Small intestine (tissue), 7 donors: ENCODE measurements around the gene LEKR1. TPM values are rescaled to one million over a fixed set of nuclear protein-coding genes. Genes with fewer than 3 reads are reported as not detected.
"Not testable (repeated sequence)": the region's sequence is repeated elsewhere in the genome, so short reads cannot be mapped to it uniquely, and the experiment has no call there.

Experiments used
- DNase-seq, 2 donors: peaks; one replicate each; pipeline versions ENCODE4 v3.0.0 to v3.0.0-alpha.2; 2013
- FAIRE-seq: peaks from 2 replicates; lab custom pipeline; 2012; peaks lifted over from hg19 to GRCh38; lab: Jason Lieb, UNC
- H3K27ac ChIP-seq, 3 donors: one replicate each; pipeline ENCODE4 v1.5.1; 2013; ENCODE audit warnings: low read length in 2 of 3, mild to moderate bottlenecking in 2 of 3, control low read depth in 1 of 3, inconsistent platforms in 1 of 3, low read depth in 1 of 3, moderate library complexity in 1 of 3
- H3K27me3 ChIP-seq, 3 donors: one replicate each; pipeline ENCODE4 v1.6.1; 2013; ENCODE audit warnings: low read length in 3 of 3, inconsistent platforms in 1 of 3; ENCODE audit not compliant: control insufficient read depth in 3 of 3, insufficient read depth in 3 of 3
- H3K36me3 ChIP-seq, 3 donors: one replicate each; pipeline ENCODE4 v1.6.1; 2013; ENCODE audit warnings: low read length in 3 of 3, inconsistent platforms in 1 of 3, low read depth in 1 of 3, mild to moderate bottlenecking in 1 of 3, moderate library complexity in 1 of 3; ENCODE audit not compliant: control insufficient read depth in 3 of 3, insufficient read depth in 2 of 3
- H3K4me1 ChIP-seq, 3 donors: one replicate each; pipeline ENCODE4 v1.6.1; 2013; ENCODE audit warnings: low read length in 2 of 3, inconsistent platforms in 1 of 3, low read depth in 1 of 3, mild to moderate bottlenecking in 1 of 3, moderate library complexity in 1 of 3; ENCODE audit not compliant: control insufficient read depth in 3 of 3, insufficient read depth in 2 of 3
- H3K4me3 ChIP-seq, 3 donors: one replicate each; pipeline ENCODE4 v1.5.1; 2013; ENCODE audit warnings: low read length in 3 of 3, control low read depth in 1 of 3, inconsistent platforms in 1 of 3, low read depth in 1 of 3, mild to moderate bottlenecking in 1 of 3, moderate library complexity in 1 of 3
- H3K9me3 ChIP-seq, 2 donors: one replicate each; pipeline ENCODE4 v1.6.1; 2013; ENCODE audit warnings: low read depth in 1 of 2, low read length in 1 of 2; ENCODE audit not compliant: control insufficient read depth in 2 of 2, insufficient read depth in 1 of 2
- WGBS, 3 donors: extraction: QIAGEN DNeasy Blood & Tissue Kit; methylation state at CpG; one replicate each; pipeline ENCODE4 v1.1.7; 2013; 5-methylcytosine and 5-hydroxymethylcytosine counted together
- polyA plus RNA-seq, 4 donors: library from polyadenylated mRNA; stranded (reverse) in 3 of 4; unstranded in 1 of 4; fragments of 200-250 nt in 3 of 4; fragments of 120-200 nt in 1 of 4; gene quantifications; one replicate each; pipeline versions ENCODE4 v1.2.1 to v1.2.3, GENCODE V29; 2013
- donor health status: healthy with polysubstance abuse.
- donor health status: control.
- donor health status: control.
- donor health status: Bipolar disorder and iron deficiency.
- donor health status: healthy.

Gene LEKR1
- polyA plus RNA-seq, 4 donors, result 0.63 to 2.5 TPM; not detected in 2

DNA sequence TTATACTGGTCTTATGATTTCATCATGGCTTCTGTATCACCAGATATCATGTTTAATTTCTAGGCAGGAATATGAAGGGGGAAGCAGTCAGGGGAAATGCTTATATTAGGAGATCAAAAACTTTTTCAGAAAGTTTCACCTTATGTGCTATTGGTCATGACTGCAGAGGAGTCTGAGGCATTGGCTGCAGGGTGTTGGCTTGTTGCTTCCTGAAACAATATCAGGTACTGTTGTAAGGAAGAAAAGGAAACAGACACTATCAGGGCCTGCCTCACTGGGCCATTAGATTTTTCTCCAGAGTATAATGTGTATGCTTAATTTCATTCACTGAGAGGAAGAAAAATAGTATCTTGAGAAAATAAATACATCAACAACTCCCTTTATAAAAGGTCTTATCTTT lies 34.7 kb downstream of the LEKR1 start:
- FAIRE-seq, result no peak

DNA sequence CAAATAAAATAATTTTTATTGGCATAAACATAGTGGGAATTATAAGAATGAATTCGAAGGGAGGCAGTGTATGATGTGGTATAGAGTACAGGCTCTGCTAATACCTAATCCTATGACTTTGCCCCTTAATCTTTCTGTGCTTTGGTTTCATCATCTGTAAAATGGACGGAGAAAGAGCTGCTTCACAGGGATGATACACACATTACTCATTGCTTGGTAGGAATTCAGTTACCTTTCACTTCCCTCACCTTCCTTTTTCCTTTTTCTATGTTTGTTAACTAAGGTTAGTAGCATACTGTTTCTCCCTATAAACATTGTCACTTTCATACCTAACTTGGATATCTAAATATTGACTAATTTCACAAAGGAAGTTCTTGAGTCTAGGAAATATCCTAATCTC lies 36.2 kb downstream of the LEKR1 start:
- H3K4me3 ChIP-seq, result no peak overlapping the region
- 80 to 86% (median 83%) methylated on average over 2 of the region's 2 CpGs for WGBS, 3 donors
- peaks cover 0 to 3% (median 0%) of the 10 kb centered on the region in 3 donors for H3K4me1 ChIP-seq
- FAIRE-seq (no peak), DNase-seq (no peak)
- no peaks in the 10 kb centered on the region for H3K9me3 ChIP-seq
- H3K27me3 ChIP-seq, result no peaks in the 10 kb centered on the region
- H3K36me3 ChIP-seq, result no peaks in the 10 kb centered on the region
- no peak overlapping the region for H3K27ac ChIP-seq

More for the DNA sequence above, 34.7 kb downstream of the LEKR1 start:
- Histone ChIP-seq H3K27me3 (no peaks in the 10 kb centered on the region), H3K4me3 (no peak overlapping the region), H3K36me3 (no peaks in the 10 kb centered on the region), H3K27ac (no peak overlapping the region), H3K9me3 (no peaks in the 10 kb centered on the region), H3K4me1 (peaks cover 0 to 3% (median 0%) of the 10 kb centered on the region in 3 donors)
- DNase-seq, result no peak

DNA sequence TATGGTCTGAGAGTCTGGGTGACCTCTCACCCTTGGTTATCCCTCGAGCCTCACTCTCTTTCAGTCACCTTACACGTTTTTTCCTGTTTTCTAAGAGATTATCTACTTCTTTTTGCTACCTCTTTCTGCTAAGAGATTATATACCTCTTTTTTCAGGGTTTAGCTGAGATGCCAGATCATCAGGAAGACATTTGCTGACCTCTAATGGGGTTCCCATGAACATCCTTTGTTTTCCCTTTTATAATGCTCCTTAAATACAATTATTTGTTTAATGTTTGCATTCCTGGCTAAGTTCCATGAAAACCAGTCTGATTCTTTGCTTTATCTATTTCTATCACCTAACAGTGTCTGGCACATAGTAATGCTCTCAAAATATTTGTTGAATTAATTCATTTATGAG lies 39.6 kb downstream of the LEKR1 start:
- no peak for FAIRE-seq
- H3K27me3 ChIP-seq, result no peaks in the 10 kb centered on the region
- no peaks in the 10 kb centered on the region for H3K36me3 ChIP-seq
- H3K9me3 ChIP-seq, result no peaks in the 10 kb centered on the region
- no peaks in the 10 kb centered on the region for H3K4me1 ChIP-seq
- no peak overlapping the region for H3K27ac ChIP-seq
- H3K4me3 ChIP-seq, result no peak overlapping the region
- WGBS, 3 donors, result 34 to 74% (median 39%) methylated on average over 1 to 2 of the region's 2 CpGs
- no peak for DNase-seq

DNA sequence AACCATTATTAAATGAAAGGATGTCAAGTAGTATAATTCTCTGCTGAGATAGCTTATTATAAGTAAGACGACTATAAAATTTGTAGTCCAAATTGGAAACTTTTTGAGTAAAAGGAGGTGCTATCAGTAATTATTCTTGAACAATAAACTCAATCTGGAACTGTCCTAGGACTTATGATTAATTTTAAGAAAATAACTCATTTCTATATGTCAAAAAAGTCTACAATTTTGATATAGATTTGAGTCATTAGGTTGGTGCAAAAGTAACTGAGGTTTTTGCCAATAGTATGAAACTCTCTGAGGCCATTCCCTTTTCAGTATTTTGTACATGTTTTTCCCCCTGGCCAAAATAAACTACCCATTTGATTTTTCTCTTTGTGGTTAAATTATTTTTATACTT lies 41.0 kb downstream of the LEKR1 start:
- Histone ChIP-seq H3K27ac (no peak overlapping the region), H3K36me3 (no peaks in the 10 kb centered on the region), H3K4me3 (no peak overlapping the region), H3K9me3 (no peaks in the 10 kb centered on the region), H3K4me1 (no peaks in the 10 kb centered on the region), H3K27me3 (no peaks in the 10 kb centered on the region)
- DNase-seq (no peak), FAIRE-seq (no peak)
- WGBS, 3 donors, result 61 to 76% (median 69%) methylated on average over 1 of the region's 1 CpG

DNA sequence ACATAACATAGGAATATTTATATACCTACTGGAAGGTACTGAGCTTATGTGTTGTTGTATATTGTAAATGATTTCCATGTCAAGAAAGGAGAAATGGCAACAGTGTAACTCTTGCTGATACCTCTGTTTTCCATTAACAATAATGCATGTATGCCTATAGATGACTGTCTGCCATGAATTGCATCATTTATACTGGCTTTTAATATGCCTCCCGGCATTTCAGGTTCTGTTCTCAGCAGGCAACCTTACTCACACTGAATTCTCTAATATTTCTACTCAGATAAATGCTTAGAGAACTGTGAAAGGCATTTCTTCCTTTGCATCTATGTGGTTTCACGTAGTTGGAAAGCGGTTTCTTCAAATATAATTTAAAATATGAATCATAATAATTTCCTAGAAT lies 41.8 kb downstream of the LEKR1 start:
- Histone ChIP-seq H3K4me1 (no peaks in the 10 kb centered on the region), H3K9me3 (no peaks in the 10 kb centered on the region), H3K4me3 (no peak overlapping the region), H3K27ac (no peak overlapping the region), H3K36me3 (no peaks in the 10 kb centered on the region), H3K27me3 (no peaks in the 10 kb centered on the region)
- FAIRE-seq (no peak), DNase-seq (no peak)
- 85 to 92% (median 88%) methylated on average over 3 of the region's 3 CpGs for WGBS, 3 donors

DNA sequence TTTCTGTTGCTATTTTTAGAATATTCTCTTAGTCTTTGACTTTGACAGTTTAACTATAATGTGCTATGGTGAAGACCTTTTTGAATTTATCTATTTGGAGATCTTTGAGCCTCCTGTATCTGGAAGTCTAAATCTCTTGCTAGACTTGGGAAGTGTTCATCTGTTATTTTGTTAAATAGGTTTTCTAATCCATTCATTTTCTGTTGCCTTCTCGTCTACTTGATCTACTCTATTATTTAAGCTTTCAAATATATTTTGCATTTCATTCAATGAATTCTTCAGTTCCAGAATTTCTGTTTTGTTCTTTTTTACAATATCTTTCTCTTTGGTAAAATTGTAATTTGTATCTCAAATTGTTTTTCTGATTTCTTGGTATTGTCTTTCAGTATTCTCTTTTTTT lies 47.8 kb downstream of the LEKR1 start:
- H3K27me3 ChIP-seq, result no peaks in the 10 kb centered on the region
- H3K9me3 ChIP-seq, result peaks cover 0 to 7% of the 10 kb centered on the region in 2 donors
- no peaks in the 10 kb centered on the region for H3K36me3 ChIP-seq
- WGBS, 3 donors, result 83 to 88% (median 86%) methylated on average over 1 of the region's 1 CpG
- H3K27ac ChIP-seq, result no peak overlapping the region
- no peak for DNase-seq
- no peaks in the 10 kb centered on the region for H3K4me1 ChIP-seq
- no peak overlapping the region for H3K4me3 ChIP-seq
- peak; percentile 65 for FAIRE-seq

DNA sequence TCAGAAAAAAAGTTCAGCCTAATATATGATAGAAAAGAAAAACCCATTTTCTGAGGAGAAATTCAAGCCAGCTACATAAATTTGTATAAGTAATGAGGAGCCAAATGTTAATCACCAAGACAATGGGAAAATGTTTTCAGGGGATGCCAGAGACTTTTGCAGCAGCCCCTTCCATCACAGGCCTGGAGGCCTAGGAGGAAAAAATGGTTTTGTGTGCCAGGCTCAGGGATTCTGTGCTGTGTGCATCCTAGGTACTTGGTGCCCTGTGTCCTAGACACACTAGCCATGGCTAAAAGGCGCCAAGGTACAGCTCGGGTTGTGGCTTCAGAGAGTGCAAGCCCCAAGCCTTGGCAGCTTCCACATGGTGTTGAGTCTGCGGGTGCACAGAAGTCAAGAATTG lies 53.3 kb downstream of the LEKR1 start:
- H3K4me3 ChIP-seq, H3K27ac ChIP-seq, DNase-seq, H3K27me3 ChIP-seq, H3K36me3 ChIP-seq, H3K4me1 ChIP-seq, FAIRE-seq: not testable (repeated sequence)
- H3K9me3 ChIP-seq, result peaks cover 2 to 22% of the 10 kb centered on the region in 2 donors
- WGBS, 3 donors, result 93 to 96% (median 95%) methylated on average over 3 of the region's 3 CpGs

DNA sequence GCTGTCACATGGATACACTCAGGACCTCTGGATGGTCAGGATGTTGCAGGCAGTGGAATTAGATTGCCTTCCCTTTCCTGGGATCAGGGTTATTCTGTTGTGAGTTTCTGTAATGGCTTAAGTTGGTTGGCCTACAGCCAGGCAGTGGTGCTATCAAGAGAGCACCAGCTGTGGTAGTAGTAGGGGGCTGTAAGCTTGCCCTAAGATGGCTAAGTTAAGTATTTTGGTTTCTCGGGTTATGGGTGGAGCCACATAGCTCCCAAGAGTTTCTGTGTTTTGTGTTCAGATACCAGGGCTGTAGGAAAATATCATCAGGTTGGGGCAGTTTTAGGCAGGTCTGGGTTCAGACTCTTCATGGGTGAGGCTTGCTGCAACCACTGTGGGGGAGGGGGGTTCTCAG lies 59.6 kb downstream of the LEKR1 start:
- Histone ChIP-seq H3K27ac (no peak overlapping the region), H3K9me3 (peaks cover 0 to 14% of the 10 kb centered on the region in 2 donors), H3K4me3 (no peak overlapping the region), H3K4me1 (no peaks in the 10 kb centered on the region), H3K27me3 (no peaks in the 10 kb centered on the region), H3K36me3 (no peaks in the 10 kb centered on the region)
- no peak for FAIRE-seq
- 87 to 100% (median 96%) methylated on average over 1 of the region's 1 CpG for WGBS, 3 donors
- DNase-seq, result no peak

DNA sequence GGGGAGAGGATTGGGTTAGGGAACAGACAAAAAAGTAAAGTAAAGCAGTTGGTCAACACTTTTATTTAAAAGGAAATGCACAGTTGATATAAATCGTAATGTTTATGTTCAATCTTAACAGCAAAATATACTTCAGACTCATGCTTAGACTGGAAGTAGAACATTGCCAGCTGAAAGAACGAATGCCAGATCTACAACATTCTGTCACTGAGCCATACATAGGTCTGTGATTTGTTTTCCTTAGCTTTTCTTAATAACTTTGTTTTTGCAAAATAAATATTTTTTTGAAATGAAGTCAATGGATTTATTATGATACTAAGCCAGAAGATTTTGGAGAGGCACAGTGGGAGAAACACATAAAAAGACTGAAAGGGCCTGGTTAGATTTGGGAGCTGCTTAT lies 62.0 kb downstream of the LEKR1 start:
- no peaks in the 10 kb centered on the region for H3K27me3 ChIP-seq
- H3K4me1 ChIP-seq, result no peaks in the 10 kb centered on the region
- H3K9me3 ChIP-seq, result peaks cover 0 to 12% of the 10 kb centered on the region in 2 donors
- no peaks in the 10 kb centered on the region for H3K36me3 ChIP-seq
- FAIRE-seq (no peak), DNase-seq (no peak)
- WGBS, 3 donors, result 58 to 83% (median 75%) methylated on average over 2 of the region's 2 CpGs
- H3K4me3 ChIP-seq, result no peak overlapping the region
- H3K27ac ChIP-seq, result no peak overlapping the region
